LoVo (cell line): ENCODE data around the gene SUSD2.
"Not testable (repeated sequence)": the region's sequence is repeated elsewhere in the genome, so short reads cannot be mapped to it uniquely, and the experiment has no call there.

Experiments used
- DNase-seq: peaks from one replicate; pipeline ENCODE4 v3.0.0-alpha.2; 2016; ENCODE audit warnings: low spot score

Gene SUSD2

DNA sequence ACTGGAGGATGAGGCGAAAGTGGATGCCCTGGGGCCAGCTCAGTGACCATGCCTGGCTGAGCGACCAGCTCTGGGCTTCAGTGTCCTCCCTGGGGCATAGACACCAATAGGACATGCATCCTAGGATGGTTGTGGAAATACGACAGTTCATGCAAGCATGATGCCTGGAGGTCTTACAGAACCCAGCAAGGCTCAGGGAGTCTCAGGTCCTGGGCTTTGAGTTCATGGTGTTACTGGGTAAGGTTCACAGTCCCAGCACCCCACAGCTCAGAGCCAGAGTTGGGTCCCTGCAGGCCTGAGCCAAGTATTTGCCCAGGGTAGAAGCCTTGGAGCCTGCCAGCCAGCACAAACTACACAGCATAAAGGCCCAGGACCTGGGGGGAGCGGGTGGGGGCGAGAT is 4.2 kb upstream of the SUSD2 start:
- no peak for DNase-seq

DNA sequence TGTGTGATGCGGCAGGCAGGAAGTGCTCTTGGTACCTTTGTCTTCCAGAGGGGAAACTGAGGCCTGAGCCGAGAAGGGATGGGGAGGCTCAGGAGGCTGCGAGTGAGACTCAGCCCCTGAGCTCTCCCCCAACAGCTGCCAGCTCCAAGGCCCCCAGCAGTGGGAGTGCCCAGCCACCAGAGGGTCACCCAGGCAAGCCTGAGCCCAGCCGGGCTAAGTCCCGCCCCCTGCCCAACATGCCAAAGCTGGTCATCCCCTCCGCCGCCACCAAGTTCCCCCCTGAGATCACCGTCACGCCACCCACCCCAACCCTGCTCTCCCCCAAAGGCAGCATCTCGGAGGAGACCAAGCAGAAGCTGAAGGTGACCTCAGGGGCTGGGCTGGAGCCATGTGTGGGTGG is 3.8 kb upstream of the SUSD2 start:
- no peak for DNase-seq

DNA sequence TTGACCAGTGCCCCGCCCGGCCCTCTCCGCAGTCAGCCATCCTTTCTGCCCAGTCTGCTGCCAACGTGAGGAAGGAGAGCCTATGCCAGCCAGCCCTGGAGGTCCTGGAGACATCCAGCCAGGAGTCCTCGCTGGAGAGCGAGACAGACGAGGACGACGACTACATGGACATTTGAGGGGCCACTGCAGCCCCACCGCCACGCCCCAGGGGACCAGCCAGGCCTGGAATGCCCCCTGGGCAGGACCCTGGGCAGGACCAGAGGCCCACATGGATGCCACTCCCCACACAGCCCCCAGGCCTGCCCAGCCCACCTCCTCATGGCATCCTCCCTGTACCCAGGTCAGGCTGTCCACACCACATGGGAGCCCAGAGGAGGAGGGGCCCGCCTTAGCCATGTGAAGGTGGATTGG is 3.3 kb upstream of the SUSD2 start:
- no peak for DNase-seq

DNA sequence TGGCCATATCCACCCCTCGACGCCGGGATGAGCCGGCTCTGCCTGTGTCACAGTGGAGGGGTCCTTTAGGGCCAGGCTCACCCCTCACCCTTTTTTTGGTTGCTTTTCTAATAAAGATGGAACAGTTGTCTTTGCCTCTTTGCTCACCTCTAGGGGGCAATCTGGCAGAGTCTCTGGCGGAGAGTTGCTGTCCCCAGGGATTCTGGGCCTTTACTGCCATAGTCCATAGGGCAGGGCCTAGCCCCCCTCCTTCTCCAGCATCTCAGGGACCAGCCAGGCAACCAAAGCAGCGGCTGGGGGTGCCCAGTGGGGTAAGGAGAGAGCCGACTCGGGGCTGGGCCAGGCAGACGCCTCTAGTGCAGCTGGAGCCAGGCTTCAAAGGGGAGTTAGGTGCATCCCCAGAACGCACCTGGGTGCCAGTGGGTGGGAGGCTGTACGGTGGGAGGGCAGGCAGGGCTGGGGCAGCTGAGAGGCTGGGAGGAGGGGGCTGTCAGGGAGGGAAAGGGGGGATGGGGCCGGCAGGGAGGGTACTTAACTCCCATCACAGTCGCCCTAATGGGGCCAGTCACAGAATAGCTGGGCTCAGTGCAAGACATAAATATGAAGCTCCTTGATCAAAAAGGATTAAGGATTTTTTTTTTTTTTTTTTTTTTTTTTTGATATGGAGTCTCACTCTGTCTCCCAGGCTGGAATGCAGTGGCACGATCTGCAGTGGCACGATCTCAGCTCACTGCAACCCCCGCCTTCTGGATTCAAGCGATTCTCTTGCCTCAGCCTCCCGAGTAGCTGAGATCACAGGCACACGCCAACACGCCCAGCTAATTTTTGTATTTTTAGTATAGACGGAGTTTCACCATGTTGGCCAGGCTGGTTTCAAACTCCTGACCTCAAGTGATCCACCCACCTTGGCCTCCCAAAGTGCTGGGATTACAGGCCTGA is 2.5 kb upstream of the SUSD2 start:
- no peak for DNase-seq

DNA sequence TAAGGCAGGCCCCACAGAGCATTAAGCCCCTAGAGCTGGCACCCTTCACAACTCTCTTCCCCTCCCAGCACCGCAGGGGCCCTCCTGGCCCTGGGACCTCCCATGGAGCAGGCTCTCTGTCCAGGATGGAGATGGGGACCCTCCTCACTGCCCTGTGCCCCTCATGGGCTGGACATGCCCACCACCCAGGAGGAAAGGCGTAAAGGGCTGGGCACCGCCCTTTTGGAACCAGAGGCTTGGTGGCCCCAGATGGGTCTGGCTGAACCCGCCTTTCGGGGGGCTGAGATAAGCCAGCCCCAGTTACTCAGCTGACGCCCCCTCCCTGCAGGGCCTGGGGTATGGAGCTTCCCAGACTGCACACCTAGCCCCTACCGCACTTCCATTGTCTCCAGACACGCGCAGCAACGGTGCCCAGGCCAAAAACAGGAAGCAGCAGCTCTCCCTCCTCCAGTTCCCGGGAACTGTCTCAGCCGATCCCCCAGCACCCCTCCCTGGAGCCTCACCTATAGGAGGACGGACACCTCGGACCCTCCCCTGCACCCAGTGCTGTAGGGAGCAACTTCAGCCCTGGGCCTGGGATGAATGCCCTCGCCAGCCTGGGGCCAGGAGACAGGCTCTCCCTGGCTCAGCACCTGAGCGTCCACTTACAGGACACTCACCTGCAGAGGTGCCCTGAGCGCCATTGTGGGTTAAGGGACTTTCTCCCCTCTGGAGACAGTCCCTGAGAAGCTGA is 1.6 kb upstream of the SUSD2 start:
- DNase-seq = no peak

DNA sequence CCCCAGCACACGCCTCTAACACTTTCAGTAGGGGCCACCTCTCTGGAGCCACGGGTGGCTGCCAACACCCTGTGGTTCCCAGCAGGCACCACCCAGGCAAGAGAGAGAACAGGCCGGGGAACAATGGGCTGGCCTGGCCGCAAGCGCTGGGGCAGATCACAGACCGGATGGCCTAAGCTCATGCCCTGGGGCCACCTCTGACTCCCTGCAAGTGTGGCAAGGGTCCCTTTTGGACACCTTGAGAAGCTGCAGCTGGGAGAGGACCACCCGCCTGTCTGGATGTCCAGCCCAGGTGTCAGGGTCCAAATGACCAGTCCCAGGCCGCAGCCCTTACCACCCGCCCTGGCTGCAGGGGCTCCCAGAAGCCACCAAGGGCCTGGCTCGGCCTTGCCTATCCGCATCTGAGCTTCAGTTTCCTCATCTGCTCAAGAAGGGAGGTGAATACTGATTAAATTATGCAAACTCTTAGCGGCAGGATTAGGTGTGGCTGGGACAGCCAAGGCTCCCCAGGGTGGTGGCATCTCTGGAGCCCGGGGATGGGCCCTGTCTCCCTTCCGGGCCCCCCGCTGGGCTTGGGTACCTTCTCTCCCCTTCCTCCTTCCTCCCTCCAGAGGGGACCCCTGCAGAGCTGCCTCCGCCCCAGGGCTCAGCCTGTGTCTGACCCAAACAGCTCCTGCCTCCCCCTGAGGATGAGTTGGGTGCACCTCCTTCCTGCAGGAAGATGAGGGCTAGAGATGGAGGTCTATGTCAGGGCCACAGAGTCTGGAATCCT is 785 bp upstream of the SUSD2 start:
- no peak for DNase-seq

DNA sequence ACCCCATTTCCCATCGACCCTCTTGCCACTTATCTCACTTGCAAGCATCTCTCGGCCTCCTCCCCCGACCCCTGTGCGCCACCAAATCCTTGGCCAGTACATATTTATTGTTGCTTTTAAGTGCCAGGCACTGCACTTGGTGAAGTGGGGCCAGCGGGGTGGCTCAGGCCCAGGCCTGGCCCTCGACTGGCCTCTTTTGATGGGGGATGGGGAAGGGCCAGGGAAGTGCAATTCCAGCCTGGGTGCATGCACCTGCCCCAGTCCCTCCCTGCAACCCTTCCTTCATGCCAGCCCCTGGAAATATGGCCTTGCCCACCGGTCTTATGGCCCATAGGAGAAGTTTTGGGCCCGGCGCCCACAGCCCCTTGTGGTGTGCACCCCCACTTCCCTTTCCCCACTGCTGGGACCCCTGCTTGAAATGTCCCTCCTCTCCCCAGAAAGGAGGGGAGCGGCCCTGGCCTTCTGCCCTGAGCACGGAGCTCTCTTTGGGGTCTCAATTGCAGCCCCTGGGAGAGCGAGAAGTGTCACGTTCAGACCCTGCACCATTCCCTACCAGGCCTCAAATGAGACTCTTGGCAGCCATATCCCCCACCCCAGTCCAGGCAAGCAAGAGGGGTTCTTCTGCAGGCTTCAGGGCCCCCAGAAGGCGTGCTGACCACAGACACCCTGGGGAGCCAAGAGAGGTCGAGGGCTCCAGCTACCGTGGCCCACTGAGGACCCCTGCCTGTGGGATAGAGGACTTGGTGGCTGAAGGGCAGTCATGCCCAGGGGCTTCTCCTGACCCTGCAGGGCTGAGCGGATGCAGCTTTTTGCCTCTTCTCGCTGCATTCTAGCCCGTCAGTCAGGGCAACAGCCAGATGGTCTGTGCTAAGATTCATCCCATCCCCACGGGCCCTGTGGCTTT is 961 bp downstream of the SUSD2 start:
- DNase-seq = no peak

DNA sequence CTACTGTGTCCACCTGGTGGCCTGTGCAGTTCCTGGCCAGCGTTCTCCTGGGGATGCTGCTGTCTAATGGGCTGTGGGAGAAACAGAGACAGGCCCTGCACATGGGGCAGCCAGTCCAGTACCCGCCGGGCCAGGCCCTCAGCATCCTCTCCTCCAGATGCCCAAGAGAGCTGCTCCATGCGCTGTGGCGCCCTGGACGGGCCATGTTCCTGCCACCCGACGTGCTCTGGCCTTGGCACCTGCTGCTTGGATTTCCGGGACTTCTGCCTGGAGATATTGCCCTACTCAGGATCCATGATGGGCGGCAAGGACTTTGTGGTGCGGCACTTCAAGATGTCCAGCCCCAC is 1.6 kb downstream of the SUSD2 start:
- not testable (repeated sequence) for DNase-seq

DNA sequence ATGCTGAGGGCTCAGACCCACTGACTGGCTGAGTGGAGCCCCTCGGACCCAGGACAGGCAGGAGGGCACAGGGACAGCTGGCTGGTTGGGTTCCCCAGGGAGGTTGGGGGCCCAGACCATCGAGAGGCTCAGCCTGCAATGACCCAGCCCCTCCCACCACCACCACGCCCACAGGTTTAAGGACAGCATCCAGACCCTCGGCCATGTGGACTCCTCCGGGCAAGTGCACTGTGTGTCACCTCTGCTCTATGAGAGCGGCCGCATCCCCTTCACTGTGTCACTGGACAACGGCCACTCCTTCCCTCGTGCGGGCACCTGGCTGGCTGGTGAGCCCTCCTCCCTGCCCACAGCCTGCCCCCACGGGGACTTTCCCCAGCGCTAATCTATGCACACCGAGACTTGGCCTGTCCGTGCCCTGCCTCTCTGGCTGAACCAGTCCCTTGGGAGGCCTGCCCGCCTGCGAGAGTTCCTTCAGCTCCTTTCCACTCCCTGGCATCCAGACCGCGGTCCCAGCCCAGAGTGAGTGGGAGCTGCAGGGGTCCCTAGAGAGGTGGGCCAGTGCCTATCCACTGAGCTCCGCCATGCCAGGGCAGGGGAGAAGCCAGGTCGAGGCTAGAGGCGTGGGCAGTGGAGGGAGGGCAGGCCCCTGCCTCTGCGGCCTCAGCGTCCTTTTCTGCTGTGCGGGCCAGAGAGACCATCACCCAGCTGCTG is 2.2 kb downstream of the SUSD2 start:
- DNase-seq = no peak

DNA sequence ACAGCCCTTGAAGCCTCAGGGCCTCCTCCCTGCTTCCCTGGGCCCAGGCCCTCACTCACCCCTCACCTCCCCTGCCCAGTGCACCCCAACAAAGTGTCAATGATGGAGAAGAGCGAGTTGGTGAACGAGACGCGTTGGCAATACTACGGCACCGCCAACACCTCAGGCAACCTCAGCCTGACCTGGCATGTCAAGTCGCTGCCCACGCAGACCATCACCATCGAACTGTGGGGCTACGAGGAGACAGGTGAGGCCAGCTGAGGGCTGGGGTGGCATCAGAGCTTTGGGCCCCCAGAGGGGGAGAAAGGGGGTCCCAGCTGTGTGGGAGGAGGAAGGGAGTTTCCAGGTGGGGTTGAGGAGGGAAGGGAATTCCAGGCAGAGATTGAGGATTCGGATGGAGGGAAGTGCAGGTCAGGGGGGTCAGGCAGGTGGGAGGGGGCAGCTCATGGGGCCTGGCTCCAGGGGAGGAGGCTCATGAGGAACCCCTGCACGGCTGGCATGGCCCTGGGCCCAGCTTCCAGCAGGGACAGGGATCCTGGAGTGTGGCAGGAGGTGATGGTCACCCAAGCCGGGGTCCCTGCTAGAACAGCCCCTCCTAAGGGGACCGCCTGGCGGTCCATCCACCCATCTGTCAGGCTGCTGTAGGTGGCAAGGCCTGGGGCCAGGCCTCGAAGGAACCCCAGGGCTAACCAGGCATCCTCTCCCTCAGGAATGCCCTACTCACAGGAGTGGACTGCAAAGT is 2.9 kb downstream of the SUSD2 start:
- no peak for DNase-seq

DNA sequence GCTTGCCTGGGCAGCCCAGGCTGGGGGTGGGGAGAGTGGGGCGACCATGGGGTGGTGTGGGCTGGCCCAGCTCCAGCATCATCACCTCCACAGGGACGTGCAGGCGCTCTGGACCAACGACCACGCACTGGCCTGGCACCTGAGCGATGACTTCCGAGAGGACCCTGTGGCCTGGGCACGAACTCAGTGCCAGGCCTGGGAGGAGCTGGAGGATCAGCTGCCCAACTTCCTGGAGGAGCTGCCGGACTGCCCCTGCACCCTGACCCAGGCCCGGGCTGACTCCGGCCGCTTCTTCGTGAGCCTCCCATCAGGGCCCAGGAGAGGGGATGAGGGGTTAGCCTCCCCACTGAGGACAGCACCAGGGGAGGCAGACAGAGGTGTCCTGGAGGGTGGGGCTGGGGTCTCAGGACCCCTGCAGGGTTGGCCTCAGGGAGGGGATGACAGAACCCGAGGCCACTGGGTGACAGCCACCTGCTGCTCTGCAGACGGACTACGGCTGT is 3.8 kb downstream of the SUSD2 start:
- DNase-seq = no peak

DNA sequence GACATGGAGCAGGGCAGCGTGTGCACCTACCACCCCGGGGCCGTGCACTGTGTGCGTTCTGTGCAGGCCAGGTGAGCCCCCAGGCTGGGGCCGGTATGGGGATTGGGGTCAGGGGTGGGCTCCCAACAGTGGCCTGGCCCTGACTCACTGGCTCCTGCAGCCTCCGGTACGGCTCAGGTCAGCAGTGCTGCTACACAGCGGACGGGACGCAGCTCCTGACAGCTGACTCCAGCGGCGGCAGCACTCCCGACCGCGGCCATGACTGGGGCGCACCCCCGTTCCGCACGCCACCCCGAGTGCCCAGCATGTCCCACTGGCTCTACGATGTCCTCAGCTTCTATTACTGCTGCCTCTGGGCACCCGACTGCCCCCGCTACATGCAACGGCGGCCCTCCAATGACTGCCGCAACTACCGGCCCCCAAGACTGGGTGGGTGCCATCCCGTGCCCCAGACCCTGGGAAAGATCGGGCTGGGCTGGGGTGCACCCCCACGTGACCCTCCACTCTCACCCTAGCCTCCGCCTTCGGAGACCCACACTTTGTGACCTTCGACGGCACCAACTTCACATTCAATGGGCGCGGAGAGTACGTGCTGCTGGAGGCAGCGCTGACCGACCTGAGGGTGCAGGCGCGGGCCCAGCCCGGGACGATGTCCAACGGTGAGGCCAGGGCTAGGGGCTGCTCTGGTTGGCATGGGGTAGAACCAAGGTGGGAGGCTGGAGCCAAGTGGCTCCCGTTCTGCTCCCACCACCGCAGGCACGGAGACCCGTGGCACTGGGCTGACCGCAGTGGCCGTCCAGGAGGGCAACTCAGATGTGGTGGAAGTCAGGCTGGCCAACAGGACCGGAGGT is 4.4 kb downstream of the SUSD2 start:
- no peak for DNase-seq

DNA sequence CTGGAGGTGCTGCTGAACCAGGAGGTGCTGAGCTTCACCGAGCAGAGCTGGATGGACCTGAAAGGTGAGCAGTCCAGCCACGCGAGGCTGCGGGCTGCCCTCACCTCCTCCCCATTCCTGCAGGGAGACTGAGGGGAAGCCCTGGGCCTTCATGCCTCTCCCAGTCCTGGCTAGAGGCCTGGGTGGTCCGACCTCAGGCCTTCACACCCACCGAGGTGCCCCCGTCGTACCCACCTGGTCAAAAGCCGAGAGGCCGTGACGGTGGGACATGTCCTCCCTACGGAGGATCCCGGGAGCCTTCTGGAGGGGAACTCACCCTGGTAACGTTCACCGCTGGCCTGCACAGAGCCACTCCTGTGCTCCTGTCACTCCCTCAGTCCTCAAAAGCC is 5.1 kb downstream of the SUSD2 start:
- no peak for DNase-seq

DNA sequence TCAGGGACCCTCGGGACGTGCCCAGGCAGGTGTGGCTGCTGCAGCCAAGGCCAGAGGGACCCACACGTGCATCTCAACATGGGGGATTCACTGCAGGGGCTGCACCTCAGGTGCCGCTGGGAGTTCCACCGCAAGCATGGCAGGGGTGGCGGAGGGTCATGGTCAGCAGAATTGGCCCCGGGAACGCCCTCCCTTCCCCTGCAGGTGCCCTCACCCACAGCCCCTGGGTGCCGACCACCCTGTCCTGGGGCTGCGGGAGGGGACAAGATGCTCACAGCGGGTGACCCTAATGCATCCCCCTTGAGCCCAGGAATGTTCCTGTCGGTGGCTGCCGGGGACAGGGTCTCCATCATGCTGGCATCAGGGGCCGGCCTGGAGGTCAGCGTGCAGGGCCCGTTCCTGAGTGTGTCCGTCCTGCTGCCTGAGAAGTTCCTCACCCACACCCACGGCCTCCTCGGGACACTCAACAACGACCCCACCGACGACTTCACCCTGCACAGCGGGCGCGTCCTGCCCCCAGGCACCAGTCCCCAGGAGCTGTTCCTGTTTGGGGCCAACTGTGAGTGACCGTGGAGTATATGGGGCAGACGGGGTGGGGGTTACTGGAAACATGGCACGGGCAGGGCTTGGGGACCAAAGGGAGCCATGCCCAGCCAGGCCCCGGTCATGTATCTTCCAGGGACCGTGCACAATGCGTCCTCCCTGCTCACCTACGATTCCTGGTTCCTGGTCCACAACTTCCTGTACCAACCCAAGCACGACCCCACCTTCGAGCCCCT is 5.8 kb downstream of the SUSD2 start:
- no peak for DNase-seq

DNA sequence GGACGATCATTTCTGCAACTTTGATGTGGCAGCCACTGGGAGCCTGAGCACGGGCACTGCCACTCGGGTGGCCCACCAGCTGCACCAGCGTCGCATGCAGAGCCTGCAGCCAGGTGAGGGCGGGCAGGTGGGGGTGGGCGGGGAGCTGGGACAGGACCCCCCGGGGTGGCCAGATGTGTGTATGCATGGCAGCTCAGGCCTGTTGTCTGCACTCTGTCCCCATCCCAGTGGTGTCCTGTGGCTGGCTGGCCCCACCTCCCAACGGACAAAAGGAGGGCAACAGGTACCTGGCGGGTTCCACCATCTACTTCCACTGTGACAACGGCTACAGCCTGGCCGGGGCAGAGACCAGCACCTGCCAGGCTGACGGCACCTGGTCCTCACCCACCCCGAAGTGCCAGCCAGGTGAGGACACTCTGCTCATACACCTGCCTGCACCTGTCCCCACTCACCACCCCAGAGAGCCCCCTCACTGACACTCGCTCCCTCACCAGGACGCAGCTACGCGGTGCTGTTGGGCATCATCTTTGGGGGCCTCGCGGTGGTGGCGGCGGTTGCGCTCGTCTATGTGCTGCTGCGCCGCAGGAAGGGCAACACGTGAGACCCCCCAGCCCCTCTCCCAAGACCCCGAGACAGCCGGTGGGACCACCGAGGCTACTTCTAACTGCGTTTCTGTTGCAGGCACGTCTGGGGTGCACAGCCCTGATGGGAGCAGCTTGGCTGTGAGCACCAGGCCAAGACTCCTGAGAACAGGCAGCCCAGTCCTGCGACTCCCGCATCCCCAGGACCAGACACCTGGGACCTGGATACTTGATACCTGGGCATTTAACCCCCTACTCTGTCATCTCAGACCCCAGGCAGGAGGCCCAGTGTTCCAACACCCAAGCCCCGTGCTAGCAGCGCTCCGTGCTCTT is 6.7 kb downstream of the SUSD2 start:
- DNase-seq = no peak

DNA sequence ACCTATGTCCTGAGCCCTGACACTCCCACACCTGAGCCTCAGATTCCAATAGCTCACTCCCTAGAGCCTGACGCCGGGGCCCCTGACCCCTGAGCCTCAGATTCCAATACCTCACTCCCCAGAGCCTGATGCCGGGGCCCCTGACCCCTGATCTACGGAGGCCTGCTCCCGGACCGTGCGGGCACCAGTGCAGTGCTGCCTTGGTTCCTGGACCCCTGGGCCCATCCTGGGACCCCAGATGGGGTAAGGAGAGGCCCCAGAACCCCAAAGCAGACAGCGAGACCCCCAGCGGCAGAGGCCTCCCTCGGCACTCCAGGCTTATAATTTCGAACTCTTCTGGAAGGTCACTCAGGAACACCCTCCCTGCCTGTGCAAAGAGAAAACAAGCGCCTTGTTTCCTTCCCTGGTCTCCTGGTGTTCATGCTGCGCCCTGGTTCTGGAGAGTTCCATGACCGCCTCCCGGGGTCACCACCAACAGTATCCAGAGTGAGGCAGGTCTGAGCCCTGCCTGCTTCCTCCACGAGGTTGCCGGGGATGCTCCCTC is 7.5 kb downstream of the SUSD2 start:
- DNase-seq = no peak
